Naive B cell (primary cell): ENCODE data around the gene QDPR. TPM values are rescaled to one million over a fixed set of nuclear protein-coding genes. Genes with fewer than 3 reads are reported as not detected.
A peak's percentile ranks its signal among the peaks of the same experiment; 100 is the strongest.

Source experiments
- ATAC-seq, 2 donors: fragments of 150-1000 bp; cut with Tn5 transposase; 2 replicates each; pipeline ENCODE4 v1.10.0; 2021; ENCODE audit warnings: low read depth in 2 of 2, mild to moderate bottlenecking in 2 of 2, moderate library complexity in 2 of 2
- DNase-seq: peaks from one replicate; pipeline ENCODE4 v3.0.0; 2022
- H3K27ac Mint-ChIP-seq, 6 donors: one replicate each; pipeline ENCODE4 v1.8.0; 2020 to 2022; ENCODE audit warnings: mild to moderate bottlenecking in 6 of 6, mixed read lengths in 6 of 6, moderate library complexity in 5 of 6, inconsistent platforms in 2 of 6
- H3K27me3 Mint-ChIP-seq, 3 donors: one replicate each; pipeline ENCODE4 v1.8.0; 2021 to 2022; ENCODE audit warnings: mixed read lengths in 3 of 3, mild to moderate bottlenecking in 1 of 3
- H3K36me3 Mint-ChIP-seq, 2 donors: one replicate each; pipeline ENCODE4 v1.8.0; 2020 to 2022; ENCODE audit warnings: mixed read lengths in 2 of 2, inconsistent platforms in 1 of 2, mild to moderate bottlenecking in 1 of 2
- H3K4me1 Mint-ChIP-seq, 3 donors: one replicate each; pipeline ENCODE4 v1.8.0; 2020 to 2022; ENCODE audit warnings: mixed read lengths in 3 of 3, inconsistent platforms in 1 of 3, mild to moderate bottlenecking in 1 of 3, moderate library complexity in 1 of 3
- H3K4me3 Mint-ChIP-seq, 8 donors: one replicate each; pipeline ENCODE4 v1.8.0; 2020 to 2022; ENCODE audit warnings: mild to moderate bottlenecking in 8 of 8, mixed read lengths in 8 of 8, moderate library complexity in 8 of 8, inconsistent platforms in 2 of 8
- H3K9me3 Mint-ChIP-seq, 7 donors: one replicate each; pipeline ENCODE4 v1.8.0; 2020 to 2022; ENCODE audit warnings: mixed read lengths in 7 of 7, mild to moderate bottlenecking in 5 of 7, inconsistent platforms in 2 of 7, moderate library complexity in 1 of 7
- polyA plus RNA-seq, 6 donors: library from polyadenylated mRNA; unstranded; fragments of 300-500 nt; fragmentation: Illumina TruSeq; gene quantifications; one replicate each; pipeline ENCODE4 v1.2.3, GENCODE V29; 2021; ENCODE audit warnings: low read depth in 6 of 6

The QDPR gene
- polyA plus RNA-seq, 6 donors from 2014 or later: 9.7 to 21.8 (median 13.0) TPM

DNA sequence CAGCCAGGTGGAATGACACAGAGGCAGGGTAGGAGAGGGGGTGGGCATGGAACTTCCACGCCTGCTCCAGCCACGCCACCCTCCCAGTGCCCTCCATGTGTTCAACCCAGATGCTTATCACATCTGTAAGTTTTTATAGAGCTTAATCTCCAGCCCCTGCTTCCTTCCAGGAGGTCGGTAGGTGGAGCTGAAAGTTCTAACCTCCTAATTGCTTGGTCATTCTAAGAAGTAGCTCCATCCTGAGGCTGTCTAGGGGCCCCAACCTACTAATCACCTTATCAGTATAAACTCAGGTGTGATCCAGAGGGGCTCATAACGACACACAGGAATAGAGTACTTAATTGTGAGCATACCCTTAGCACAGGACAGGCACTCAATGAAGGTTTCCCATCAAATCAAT lies 18.3 kb downstream of the QDPR start:
- Mint-ChIP-seq H3K27ac (no peak overlapping the region), H3K9me3 (no peaks in the 10 kb centered on the region), H3K4me1 (peaks cover 3 to 9% (median 8%) of the 10 kb centered on the region in 3 donors), H3K4me3 (no peak overlapping the region), H3K27me3 (no peaks in the 10 kb centered on the region), H3K36me3 (peaks cover 8 to 16% of the 10 kb centered on the region in 2 donors)
- ATAC-seq (no peak), DNase-seq (no peak)

DNA sequence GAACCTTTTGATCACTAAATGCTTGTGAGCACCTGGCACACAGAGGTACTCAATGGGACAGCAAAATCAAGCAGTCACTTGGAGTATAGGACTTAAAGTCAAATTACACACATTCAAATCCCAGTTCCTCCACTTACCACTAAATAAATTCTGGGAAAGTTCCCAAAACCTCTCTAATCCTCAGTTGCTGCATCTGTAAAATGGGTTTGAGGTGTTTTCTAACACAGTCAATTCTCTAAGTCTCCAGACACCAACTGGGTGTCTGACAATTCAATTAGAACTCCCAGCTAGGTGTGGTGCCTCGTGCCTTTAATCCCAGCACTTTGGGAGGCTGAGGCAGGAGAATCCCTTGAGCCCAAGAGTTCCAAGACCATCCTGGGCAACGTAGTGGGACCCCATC lies 19.0 kb downstream of the QDPR start:
- Mint-ChIP-seq H3K4me3 (no peak overlapping the region), H3K27ac (no peak overlapping the region), H3K27me3 (no peaks in the 10 kb centered on the region), H3K36me3 (peaks cover 8 to 9% of the 10 kb centered on the region in 2 donors), H3K9me3 (no peaks in the 10 kb centered on the region), H3K4me1 (peaks cover 3 to 9% (median 8%) of the 10 kb centered on the region in 3 donors)
- no peak for DNase-seq
- ATAC-seq: no peak

- Mint-ChIP-seq H3K4me3 (no peak overlapping the region), H3K27me3 (no peaks in the 10 kb centered on the region), H3K27ac (peak overlapping the region in 1 of 6 donors; percentile 10), H3K4me1 (peaks cover 3 to 9% (median 8%) of the 10 kb centered on the region in 3 donors), H3K36me3 (peaks cover 6 to 8% of the 10 kb centered on the region in 2 donors), H3K9me3 (no peaks in the 10 kb centered on the region)
- DNase-seq: no peak
- no peak for ATAC-seq
These were observed 19.7 kb downstream of the QDPR start for GRCh38 chr4:17492058-17492741.

GRCh38 chr4:17491196-17491595 lies 20.7 kb downstream of the QDPR start:
- H3K36me3 Mint-ChIP-seq: peaks cover 8 to 13% of the 10 kb centered on the region in 2 donors

DNA sequence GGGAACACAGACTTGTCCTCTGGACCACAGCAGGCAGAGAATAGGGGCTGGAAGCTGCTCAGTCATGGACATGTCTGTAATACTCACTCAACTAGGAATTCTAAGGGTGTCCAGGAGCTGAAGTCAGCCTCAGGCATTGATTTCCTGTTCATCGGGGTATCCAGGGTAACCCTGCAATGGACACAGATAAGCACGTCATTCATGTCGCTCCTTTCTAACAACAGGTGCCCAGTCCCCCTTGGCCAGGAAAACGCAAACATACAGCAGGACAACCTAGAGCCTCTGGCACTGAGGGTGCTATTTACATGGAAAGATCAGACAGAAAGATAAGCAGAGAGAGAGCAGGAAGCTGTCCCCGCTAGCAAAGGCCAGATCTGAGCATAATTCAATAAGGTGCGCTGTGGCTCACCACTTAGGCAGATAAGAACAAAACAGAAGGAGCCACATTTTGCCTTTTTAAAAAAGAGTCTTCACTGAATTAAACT lies 21.3 kb downstream of the QDPR start:
- Mint-ChIP-seq H3K36me3 (peaks cover 8 to 15% of the 10 kb centered on the region in 2 donors), H3K4me1 (peaks cover 3 to 9% (median 8%) of the 10 kb centered on the region in 3 donors), H3K9me3 (no peaks in the 10 kb centered on the region), H3K27ac (no peak overlapping the region), H3K27me3 (no peaks in the 10 kb centered on the region), H3K4me3 (no peak overlapping the region)
- DNase-seq (no peak), ATAC-seq (no peak)

More at GRCh38 chr4:17491196-17491595, 20.7 kb downstream of the QDPR start:
- Mint-ChIP-seq H3K4me1 (peaks cover 3 to 9% (median 8%) of the 10 kb centered on the region in 3 donors), H3K27me3 (no peaks in the 10 kb centered on the region), H3K27ac (no peak overlapping the region), H3K9me3 (no peaks in the 10 kb centered on the region), H3K4me3 (no peak overlapping the region)
- no peak for ATAC-seq
- no peak for DNase-seq

- no peak overlapping the region for H3K4me3 Mint-ChIP-seq
- no peak for DNase-seq
- no peaks in the 10 kb centered on the region for H3K9me3 Mint-ChIP-seq
- H3K4me1 Mint-ChIP-seq: peaks cover 3 to 9% (median 8%) of the 10 kb centered on the region in 3 donors
- H3K27ac Mint-ChIP-seq: peak overlapping the region in 4 of 6 donors; percentile 3 to 78 (median 23)
- no peak for ATAC-seq
- H3K27me3 Mint-ChIP-seq: no peaks in the 10 kb centered on the region
- H3K36me3 Mint-ChIP-seq: peaks cover 8 to 23% of the 10 kb centered on the region in 2 donors
These were observed 22.2 kb downstream of the QDPR start for GRCh38 chr4:17489721-17490120.

GRCh38 chr4:17489123-17489522 lies 22.8 kb downstream of the QDPR start:
- no peak overlapping the region for H3K27ac Mint-ChIP-seq
- peaks cover 3 to 9% (median 8%) of the 10 kb centered on the region in 3 donors for H3K4me1 Mint-ChIP-seq
- ATAC-seq: no peak
- DNase-seq: no peak
- H3K9me3 Mint-ChIP-seq: no peaks in the 10 kb centered on the region
- no peak overlapping the region for H3K4me3 Mint-ChIP-seq
- peaks cover 8 to 23% of the 10 kb centered on the region in 2 donors for H3K36me3 Mint-ChIP-seq
- H3K27me3 Mint-ChIP-seq: no peaks in the 10 kb centered on the region

GRCh38 chr4:17482716-17483115 lies 29.2 kb downstream of the QDPR start:
- DNase-seq (no peak), ATAC-seq (no peak)
- H3K4me3 Mint-ChIP-seq: no peak overlapping the region
- no peaks in the 10 kb centered on the region for H3K9me3 Mint-ChIP-seq
- peaks cover 0 to 17% of the 10 kb centered on the region in 2 donors for H3K36me3 Mint-ChIP-seq
- no peak overlapping the region for H3K27ac Mint-ChIP-seq
- no peaks in the 10 kb centered on the region for H3K4me1 Mint-ChIP-seq
- no peaks in the 10 kb centered on the region for H3K27me3 Mint-ChIP-seq

DNA sequence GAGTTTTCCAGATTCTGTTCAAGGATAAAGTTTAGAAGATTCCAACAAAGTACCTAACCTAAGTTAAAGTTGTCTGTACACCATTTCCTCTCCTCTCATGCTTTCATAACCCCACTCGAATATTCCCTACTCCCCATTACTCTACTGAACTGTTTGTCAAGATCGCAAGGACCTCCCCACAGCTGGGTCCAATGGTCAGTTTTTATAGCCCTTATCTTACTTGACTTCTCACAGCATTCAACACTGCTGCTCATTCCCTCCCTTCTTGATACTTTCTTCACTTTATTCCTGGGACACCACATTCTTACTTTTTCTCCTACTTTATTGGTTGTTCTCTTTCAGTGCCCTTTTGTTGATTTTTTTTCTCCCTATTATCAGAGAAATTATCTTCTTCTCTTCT lies 30.9 kb downstream of the QDPR start:
- H3K27ac Mint-ChIP-seq: no peak overlapping the region
- no peak for ATAC-seq
- peaks cover 0 to 8% of the 10 kb centered on the region in 2 donors for H3K36me3 Mint-ChIP-seq
- H3K9me3 Mint-ChIP-seq: no peaks in the 10 kb centered on the region
- H3K27me3 Mint-ChIP-seq: no peaks in the 10 kb centered on the region
- peaks cover 11 to 17% (median 14%) of the 10 kb centered on the region in 3 donors for H3K4me1 Mint-ChIP-seq
- DNase-seq: no peak
- H3K4me3 Mint-ChIP-seq: no peak overlapping the region

GRCh38 chr4:17480210-17480927 lies 31.5 kb downstream of the QDPR start:
- Mint-ChIP-seq H3K27me3 (no peaks in the 10 kb centered on the region), H3K4me1 (peaks cover 11 to 17% (median 14%) of the 10 kb centered on the region in 3 donors)

GRCh38 chr4:17477774-17478472 lies 34.0 kb downstream of the QDPR start:
- no peak overlapping the region for H3K27ac Mint-ChIP-seq
- H3K4me3 Mint-ChIP-seq: no peak overlapping the region
- DNase-seq (no peak), ATAC-seq (no peak)
- no peaks in the 10 kb centered on the region for H3K36me3 Mint-ChIP-seq
- no peaks in the 10 kb centered on the region for H3K27me3 Mint-ChIP-seq
- H3K4me1 Mint-ChIP-seq: peaks cover 11 to 17% (median 14%) of the 10 kb centered on the region in 3 donors
- no peaks in the 10 kb centered on the region for H3K9me3 Mint-ChIP-seq

More at GRCh38 chr4:17480210-17480927, 31.5 kb downstream of the QDPR start:
- Mint-ChIP-seq H3K4me3 (no peak overlapping the region), H3K9me3 (no peaks in the 10 kb centered on the region), H3K36me3 (peaks cover 0 to 6% of the 10 kb centered on the region in 2 donors), H3K27ac (no peak overlapping the region)
- DNase-seq: no peak
- ATAC-seq: no peak

DNA sequence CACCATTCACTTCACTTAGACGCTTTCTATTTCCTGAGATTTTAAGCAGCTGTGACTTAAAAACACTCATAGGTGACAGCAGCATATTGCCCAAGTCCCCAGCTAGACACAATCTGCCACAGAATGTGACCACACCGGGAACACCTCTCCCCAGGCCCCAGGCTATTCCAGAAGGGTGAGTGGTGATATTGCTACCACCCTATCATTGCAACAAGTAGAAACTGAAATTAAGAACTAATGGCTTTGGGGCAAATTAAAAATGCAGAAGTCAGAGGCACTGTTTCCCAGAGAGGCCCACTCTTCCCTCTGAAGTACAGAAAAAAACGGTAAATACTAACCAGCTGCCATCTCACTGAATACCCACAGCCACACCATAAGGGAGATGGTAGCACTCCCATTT lies 35.0 kb downstream of the QDPR start:
- Mint-ChIP-seq H3K4me3 (no peak overlapping the region), H3K9me3 (no peaks in the 10 kb centered on the region), H3K27ac (peak overlapping the region in 2 of 6 donors; percentile 19 to 57), H3K36me3 (no peaks in the 10 kb centered on the region), H3K4me1 (peaks cover 11 to 23% (median 14%) of the 10 kb centered on the region in 3 donors), H3K27me3 (no peaks in the 10 kb centered on the region)
- no peak for ATAC-seq
- DNase-seq: no peak

GRCh38 chr4:17475481-17475880 lies 36.4 kb downstream of the QDPR start:
- no peaks in the 10 kb centered on the region for H3K27me3 Mint-ChIP-seq
- H3K36me3 Mint-ChIP-seq: no peaks in the 10 kb centered on the region
- no peak overlapping the region for H3K27ac Mint-ChIP-seq
- ATAC-seq (no peak), DNase-seq (no peak)
- no peak overlapping the region for H3K4me3 Mint-ChIP-seq
- H3K4me1 Mint-ChIP-seq: peaks cover 11 to 23% (median 14%) of the 10 kb centered on the region in 3 donors
- no peaks in the 10 kb centered on the region for H3K9me3 Mint-ChIP-seq
